ENCODE data around the gene TTC32. TPM values are rescaled to one million over a fixed set of nuclear protein-coding genes. Genes with fewer than 3 reads are reported as not detected.

TTC32 gene
- total RNA-seq, 1 donor from 2014 or later: 16.1 TPM

- Mint-ChIP-seq H3K27ac (ENCODE audit: unreplicated experiment) (no peak overlapping the region), H3K4me1 (ENCODE audit: unreplicated experiment) (peaks cover 12% of the 10 kb centered on the region)
These were observed 35.0 kb downstream of the TTC32 start for GRCh38 chr2:19866771-19867170.

GRCh38 chr2:19865151-19865550 is 36.6 kb downstream of the TTC32 start:
- peaks cover 14% of the 10 kb centered on the region for H3K4me1 Mint-ChIP-seq (ENCODE audit: unreplicated experiment)
- no peak overlapping the region for H3K4me3 Mint-ChIP-seq (ENCODE audit: unreplicated experiment)
- TF ChIP-seq CTCF (IDR thresholded peaks at IDR 0.05): no peak
- no peak for DNase-seq (ENCODE audit: extremely low spot score, unreplicated experiment)
- no peaks in the 10 kb centered on the region for H3K36me3 Mint-ChIP-seq (ENCODE audit: unreplicated experiment)
- H3K27ac Mint-ChIP-seq (ENCODE audit: unreplicated experiment): no peak overlapping the region
- no peaks in the 10 kb centered on the region for H3K27me3 Mint-ChIP-seq (ENCODE audit: unreplicated experiment)
- H3K9me3 Mint-ChIP-seq (ENCODE audit: unreplicated experiment): no peaks in the 10 kb centered on the region

More at GRCh38 chr2:19866771-19867170, 35.0 kb downstream of the TTC32 start:
- no peak for TF ChIP-seq CTCF (IDR thresholded peaks at IDR 0.05)
- Mint-ChIP-seq H3K36me3 (ENCODE audit: unreplicated experiment) (no peaks in the 10 kb centered on the region), H3K9me3 (ENCODE audit: unreplicated experiment) (no peaks in the 10 kb centered on the region), H3K27me3 (ENCODE audit: unreplicated experiment) (no peaks in the 10 kb centered on the region), H3K4me3 (ENCODE audit: unreplicated experiment) (no peak overlapping the region)
- DNase-seq (ENCODE audit: extremely low spot score, unreplicated experiment): no peak

- H3K4me3 Mint-ChIP-seq (ENCODE audit: unreplicated experiment): no peak overlapping the region
- no peaks in the 10 kb centered on the region for H3K9me3 Mint-ChIP-seq (ENCODE audit: unreplicated experiment)
- peaks cover 13% of the 10 kb centered on the region for H3K4me1 Mint-ChIP-seq (ENCODE audit: unreplicated experiment)
- no peak for TF ChIP-seq CTCF (IDR thresholded peaks at IDR 0.05)
- no peaks in the 10 kb centered on the region for H3K27me3 Mint-ChIP-seq (ENCODE audit: unreplicated experiment)
- no peaks in the 10 kb centered on the region for H3K36me3 Mint-ChIP-seq (ENCODE audit: unreplicated experiment)
- no peak for DNase-seq (ENCODE audit: extremely low spot score, unreplicated experiment)
- H3K27ac Mint-ChIP-seq (ENCODE audit: unreplicated experiment): no peak overlapping the region
These were observed 37.4 kb downstream of the TTC32 start for GRCh38 chr2:19864381-19864780.

GRCh38 chr2:19863303-19864041 is 38.3 kb downstream of the TTC32 start:
- Mint-ChIP-seq H3K4me3 (ENCODE audit: unreplicated experiment) (peak overlapping the region; percentile 40), H3K4me1 (ENCODE audit: unreplicated experiment) (peaks cover 12% of the 10 kb centered on the region), H3K27ac (ENCODE audit: unreplicated experiment) (no peak overlapping the region), H3K36me3 (ENCODE audit: unreplicated experiment) (no peaks in the 10 kb centered on the region), H3K9me3 (ENCODE audit: unreplicated experiment) (no peaks in the 10 kb centered on the region), H3K27me3 (ENCODE audit: unreplicated experiment) (no peaks in the 10 kb centered on the region)
- peak; percentile 90 for DNase-seq (ENCODE audit: extremely low spot score, unreplicated experiment)
- TF ChIP-seq CTCF (IDR thresholded peaks at IDR 0.05): peak; percentile 99

- no peaks in the 10 kb centered on the region for H3K36me3 Mint-ChIP-seq (ENCODE audit: unreplicated experiment)
- TF ChIP-seq CTCF (IDR thresholded peaks at IDR 0.05): no peak
- no peaks in the 10 kb centered on the region for H3K9me3 Mint-ChIP-seq (ENCODE audit: unreplicated experiment)
- peak overlapping the region; percentile 18 for H3K27ac Mint-ChIP-seq (ENCODE audit: unreplicated experiment)
- H3K27me3 Mint-ChIP-seq (ENCODE audit: unreplicated experiment): no peaks in the 10 kb centered on the region
- H3K4me1 Mint-ChIP-seq (ENCODE audit: unreplicated experiment): peaks cover 15% of the 10 kb centered on the region
- no peak overlapping the region for H3K4me3 Mint-ChIP-seq (ENCODE audit: unreplicated experiment)
- no peak for DNase-seq (ENCODE audit: extremely low spot score, unreplicated experiment)
These were observed 40.0 kb downstream of the TTC32 start for GRCh38 chr2:19861813-19862212.

Measured in osteocyte (in vitro differentiated cells).